GM12878 (cell line): Measurements from ENCODE around the gene MRPL1. TPM values are rescaled to one million over a fixed set of nuclear protein-coding genes. Genes with fewer than 3 reads are reported as not detected.

ENCODE experiments used
- ATAC-seq: fragments of 200-7000 bp; cut with Tn5 transposase; 3 replicates; pipeline ENCODE4 v1.9.1; 2020; ENCODE audit warnings: mild to moderate bottlenecking, moderate library complexity
- BruUV-seq: library from RNA; stranded (reverse); fragments of 400-500 nt; replicated peaks from 2 replicates; lab custom pipeline; 2021; lab: Mats Ljungman, UMichigan
- CTCF ChIA-PET: fragments of 300-600 bp; sonication (Branson Sonifier 250); formaldehyde crosslinking; extraction: SDS; loops from one replicate; lab custom pipeline; 2021; ENCODE audit warnings: inconsistent platforms; lab: Yijun Ruan, JAX
- POLR2A ChIA-PET: fragments of 350-600 bp; formaldehyde crosslinking; extraction: SDS; loops from one replicate; lab custom pipeline; 2021; ENCODE audit warnings: inconsistent platforms; lab: Charles Lee
- RAD21 ChIA-PET: fragments of 300-600 bp; sonication (Branson Sonifier 250); formaldehyde crosslinking; loops from one replicate; lab custom pipeline; 2023; ENCODE audit warnings: antibody characterized with exemption; ENCODE audit not compliant: unreplicated experiment; lab: Charles Lee
- SMC1A ChIA-PET: fragments of 300-600 bp; sonication (Branson Sonifier 250); formaldehyde crosslinking; loops from one replicate; lab custom pipeline; 2023; ENCODE audit not compliant: unreplicated experiment, uncharacterized antibody; lab: Charles Lee
- DNase-seq: peaks from one replicate; pipeline ENCODE4 v3.0.0-alpha.2; 2011; ENCODE audit warnings: low read depth, low spot score
- FAIRE-seq: peaks from 3 replicates; lab custom pipeline; 2011; peaks lifted over from hg19 to GRCh38; lab: Jason Lieb, UNC
- H2AFZ ChIP-seq: 2 replicates; pipeline ENCODE4 v1.6.0; 2011; ENCODE audit warnings: low read depth, low read length, control low read depth; ENCODE audit not compliant: control insufficient read depth
- H3K27ac ChIP-seq: 2 replicates; pipeline ENCODE4 v1.5.1; 2011; ENCODE audit warnings: control low read depth; ENCODE audit not compliant: control insufficient read depth, insufficient read depth
- H3K27me3 ChIP-seq, 2 experiments: replicated peaks in 1 of 2; 2 replicates each; pipeline versions ENCODE4 v1.6.0 to v1.6.1; 2011; ENCODE audit warnings: low read length in 1 of 2; ENCODE audit not compliant: control insufficient read depth in 2 of 2, insufficient read depth in 2 of 2
- H3K36me3 ChIP-seq, 2 experiments: 2 replicates each; pipeline ENCODE4 v1.5.1; 2011; ENCODE audit warnings: low read length in 1 of 2; ENCODE audit not compliant: control insufficient read depth in 2 of 2, insufficient read depth in 2 of 2
- H3K4me1 ChIP-seq: 2 replicates; pipeline ENCODE4 v1.6.1; 2011; ENCODE audit warnings: mild to moderate bottlenecking, low read length, moderate library complexity, mixed read lengths; ENCODE audit not compliant: control insufficient read depth, insufficient read depth
- H3K4me2 ChIP-seq: 2 replicates; pipeline ENCODE4 v1.6.0; 2011; ENCODE audit warnings: control low read depth; ENCODE audit not compliant: control insufficient read depth, insufficient read depth
- H3K4me3 ChIP-seq: fragments of 200-600 bp; sonication (generic); 2 replicates; pipeline ENCODE4 v1.5.1; 2016
- H3K79me2 ChIP-seq: 2 replicates; pipeline ENCODE4 v1.6.0; 2011; ENCODE audit warnings: low read length; ENCODE audit not compliant: control insufficient read depth, insufficient read depth
- H3K9ac ChIP-seq: 2 replicates; pipeline ENCODE4 v1.8.0; 2011; ENCODE audit warnings: low read length, control low read depth, mixed read lengths; ENCODE audit not compliant: control insufficient read depth, insufficient read depth
- H3K9me3 ChIP-seq: replicated peaks from 3 replicates; pipeline ENCODE4 v1.5.1; 2011; ENCODE audit warnings: mild to moderate bottlenecking, low read length; ENCODE audit not compliant: control insufficient read depth, insufficient read depth
- H4K20me1 ChIP-seq: 2 replicates; pipeline ENCODE4 v1.6.0; 2011; ENCODE audit not compliant: control insufficient read depth, insufficient read depth
- ASH2L ChIP-seq: fragments of 300-600, 200-600 bp; sonication (generic); IDR thresholded peaks from 2 replicates; pipeline ENCODE4 v1.6.1; 2017; ENCODE audit warnings: low read depth, mild to moderate bottlenecking, borderline replicate concordance
- IKZF1 ChIP-seq: fragments of 450-650 bp; conservative IDR thresholded peaks from 2 replicates; pipeline ENCODE4 v1.6.1; 2017; ENCODE audit warnings: antibody characterized with exemption, mild to moderate bottlenecking
- IKZF2 ChIP-seq, 2 experiments: fragments of 450-650 bp; IDR thresholded peaks; 2 replicates each; pipeline ENCODE4 v1.6.1; 2017; ENCODE audit warnings: mild to moderate bottlenecking in 2 of 2, moderate library complexity in 2 of 2
- IRF3 ChIP-seq: fragments of 450-650 bp; IDR thresholded peaks from 2 replicates; pipeline ENCODE4 v1.6.1; 2014; ENCODE audit warnings: mild to moderate bottlenecking
- IRF4 ChIP-seq: IDR thresholded peaks from 2 replicates; pipeline ENCODE4 v1.6.1; 2011; ENCODE audit warnings: low read depth, low read length
- MEF2A ChIP-seq: IDR thresholded peaks from 2 replicates; pipeline ENCODE4 v1.6.1; 2011; ENCODE audit warnings: low read depth, mild to moderate bottlenecking, low read length, moderate library complexity; ENCODE audit not compliant: insufficient read depth
- MLLT1 ChIP-seq: fragments of 450-650 bp; IDR thresholded peaks from 2 replicates; pipeline ENCODE4 v1.6.1; 2016; ENCODE audit warnings: mild to moderate bottlenecking
- NBN ChIP-seq: fragments of 450-650 bp; IDR thresholded peaks from 2 replicates; pipeline ENCODE4 v1.6.1; 2016
- RCOR1 ChIP-seq: conservative IDR thresholded peaks from 2 replicates; pipeline ENCODE4 v1.6.1; 2012; ENCODE audit warnings: low read depth, low read length, improper control_type of control experiment
- RELA ChIP-seq: fragments of 450-650 bp; IDR thresholded peaks from 2 replicates; pipeline ENCODE4 v1.8.0; 2014; ENCODE audit warnings: borderline replicate concordance; ENCODE audit not compliant: partially characterized antibody
- SKIL ChIP-seq: fragments of 450-650 bp; IDR thresholded peaks from 2 replicates; pipeline ENCODE4 v1.6.1; 2017; ENCODE audit warnings: mild to moderate bottlenecking, low read depth, inconsistent platforms; ENCODE audit not compliant: poor library complexity, severe bottlenecking
- SPI1 ChIP-seq: IDR thresholded peaks from 2 replicates; pipeline ENCODE4 v1.6.1; 2011; ENCODE audit warnings: low read depth, mild to moderate bottlenecking, low read length, moderate library complexity, borderline replicate concordance; ENCODE audit not compliant: insufficient read depth
- SUPT20H ChIP-seq: IDR thresholded peaks from 2 replicates; pipeline ENCODE4 v1.6.1; 2011; ENCODE audit warnings: low read depth, mild to moderate bottlenecking, low read length, moderate library complexity, borderline replicate concordance; ENCODE audit not compliant: control insufficient read depth
- ZNF274 ChIP-seq: IDR thresholded peaks from one replicate; pipeline ENCODE4 v1.8.0; 2011; ENCODE audit not compliant: insufficient read length, insufficient read depth
- in situ Hi-C: fragments of 300-500 bp; cut with MboI; formaldehyde crosslinking; loops from 9 replicates; pipeline ENCODE4 v1.14.3; 2018; ENCODE audit warnings: mixed read lengths
- intact Hi-C: fragments of 100-400 bp; cut with micrococcal nuclease; formaldehyde crosslinking; loops from one replicate; pipeline ENCODE4 v1.14.2; 2022; ENCODE audit not compliant: unreplicated experiment
- polyA plus RNA-seq, 11 experiments: library from polyadenylated mRNA; depleted of rRNA in 4 of 11; unstranded in 6 of 11; stranded (reverse) in 5 of 11; fragments of >200 nt; fragmentation: Nextera tagmentation in 4 of 11; fragmentation: Illumina TruSeq in 1 of 11; extraction: Ambion mirVana in 4 of 11; extraction: Trizol in 1 of 11; gene quantifications; 1 replicate in 1 of 11; 2 replicates in 10 of 11; pipeline versions ENCODE4 v1.2.1 to v1.2.3, GENCODE V29; 2011 to 2016; ENCODE audit warnings: inconsistent platforms in 2 of 11, missing spikeins in 2 of 11, low read depth in 1 of 11
- total RNA-seq, 4 experiments: library from RNA; depleted of rRNA in 3 of 4; stranded (reverse); fragments of >200 nt in 3 of 4; fragmentation: Illumina TruSeq in 1 of 4; extraction: Trizol in 1 of 4; gene quantifications; 2 replicates each; pipeline versions ENCODE4 v1.2.1 to v1.2.3, GENCODE V29; 2013 to 2021
- TF ChIP-seq, protein P1 (sequence below): fragments of 450-650 bp; formaldehyde crosslinking; IDR thresholded peaks from 2 replicates; pipeline ENCODE4 v1.5.0; 2022; ENCODE audit warnings: mild to moderate bottlenecking, missing genetic modification characterization
- TF ChIP-seq, protein P2 (sequence below): IDR thresholded peaks from 2 replicates; pipeline ENCODE4 v1.6.1; 2011; ENCODE audit warnings: borderline replicate concordance, low read depth, mild to moderate bottlenecking, moderate library complexity, mixed read lengths, low read length; ENCODE audit not compliant: insufficient read depth; ENCODE audit errors: extremely low read length

MRPL1 gene
- total and polyA plus RNA-seq, 10 of the 15 experiments (the other 5 are each of a cell fraction or from before 2014, with no cell fraction given) = 20.2 to 35.7 (median 28.2) TPM

DNA sequence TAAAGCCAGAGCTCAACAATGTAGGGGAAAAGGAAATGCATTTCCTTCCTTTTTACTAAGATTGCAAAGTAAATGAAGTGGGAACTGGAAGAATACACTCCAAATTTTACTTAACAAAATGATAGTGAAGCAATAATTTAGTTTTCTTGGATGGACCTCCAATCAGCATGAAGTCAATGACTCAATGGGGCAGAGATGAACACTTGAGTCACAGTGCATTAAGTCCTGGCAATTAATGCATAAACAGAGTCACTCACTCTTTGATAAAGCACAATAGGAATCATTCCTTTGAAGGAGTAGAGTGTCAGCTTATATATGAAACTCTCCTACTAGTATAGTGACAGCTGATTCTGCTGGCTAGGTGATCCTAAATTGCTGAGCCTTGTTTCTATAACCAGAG, 127.8 kb downstream of the MRPL1 start:
- no peak overlapping the region for H3K27ac ChIP-seq
- ChIA-PET SMC1A (interaction anchor here (0.6 to 1.4 kb wide), 3 partner anchors 11 to 576 kb away, joined by 3 to 4 read pairs (median 3); no protein-coding TSS in a partner anchor), RAD21 (no interaction called here), CTCF (interaction anchor here (0.6 to 1.3 kb wide), 3 partner anchors 10 to 459 kb away, joined by 3 to 4 read pairs (median 3); no protein-coding TSS in a partner anchor), POLR2A (no interaction called here)
- no peaks in the 10 kb centered on the region for H3K4me1 ChIP-seq
- no peak overlapping the region for H3K4me3 ChIP-seq
- H3K36me3 ChIP-seq = no peaks in the 10 kb centered on the region
- H4K20me1 ChIP-seq = no peaks in the 10 kb centered on the region
- no peak overlapping the region for H3K4me2 ChIP-seq
- H3K9me3 ChIP-seq = no peaks in the 10 kb centered on the region
- no peaks in the 10 kb centered on the region for H3K27me3 ChIP-seq
- no peaks in the 10 kb centered on the region for H3K79me2 ChIP-seq
- DNase-seq (no peak), FAIRE-seq (no peak), ATAC-seq (no peak)
- intact Hi-C loops (no loop called here), in situ Hi-C loops (no loop called here)
- H2AFZ ChIP-seq = no peak overlapping the region
- no peak overlapping the region for H3K9ac ChIP-seq
- BruUV-seq = no TSS peak
- TF ChIP-seq ASH2L (no peak), IRF4 (no peak), IKZF1 (no peak), IRF3 (no peak), IKZF2 (IDR thresholded peaks at IDR 0.05) (no peak), SPI1 (no peak), RCOR1 (no peak), ZNF274 (no peak), RELA (no peak), MEF2A (no peak), NBN (no peak), MLLT1 (no peak), SKIL (no peak), SUPT20H (no peak)
- TF ChIP-seq, protein P1, sequence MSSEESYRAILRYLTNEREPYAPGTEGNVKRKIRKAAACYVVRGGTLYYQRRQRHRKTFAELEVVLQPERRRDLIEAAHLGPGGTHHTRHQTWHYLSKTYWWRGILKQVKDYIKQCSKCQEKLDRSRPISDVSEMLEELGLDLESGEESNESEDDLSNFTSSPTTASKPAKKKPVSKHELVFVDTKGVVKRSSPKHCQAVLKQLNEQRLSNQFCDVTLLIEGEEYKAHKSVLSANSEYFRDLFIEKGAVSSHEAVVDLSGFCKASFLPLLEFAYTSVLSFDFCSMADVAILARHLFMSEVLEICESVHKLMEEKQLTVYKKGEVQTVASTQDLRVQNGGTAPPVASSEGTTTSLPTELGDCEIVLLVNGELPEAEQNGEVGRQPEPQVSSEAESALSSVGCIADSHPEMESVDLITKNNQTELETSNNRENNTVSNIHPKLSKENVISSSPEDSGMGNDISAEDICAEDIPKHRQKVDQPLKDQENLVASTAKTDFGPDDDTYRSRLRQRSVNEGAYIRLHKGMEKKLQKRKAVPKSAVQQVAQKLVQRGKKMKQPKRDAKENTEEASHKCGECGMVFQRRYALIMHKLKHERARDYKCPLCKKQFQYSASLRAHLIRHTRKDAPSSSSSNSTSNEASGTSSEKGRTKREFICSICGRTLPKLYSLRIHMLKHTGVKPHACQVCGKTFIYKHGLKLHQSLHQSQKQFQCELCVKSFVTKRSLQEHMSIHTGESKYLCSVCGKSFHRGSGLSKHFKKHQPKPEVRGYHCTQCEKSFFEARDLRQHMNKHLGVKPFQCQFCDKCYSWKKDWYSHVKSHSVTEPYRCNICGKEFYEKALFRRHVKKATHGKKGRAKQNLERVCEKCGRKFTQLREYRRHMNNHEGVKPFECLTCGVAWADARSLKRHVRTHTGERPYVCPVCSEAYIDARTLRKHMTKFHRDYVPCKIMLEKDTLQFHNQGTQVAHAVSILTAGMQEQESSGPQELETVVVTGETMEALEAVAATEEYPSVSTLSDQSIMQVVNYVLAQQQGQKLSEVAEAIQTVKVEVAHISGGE (CRISPR knock-in tag) = no peak
- TF ChIP-seq, protein P2, sequence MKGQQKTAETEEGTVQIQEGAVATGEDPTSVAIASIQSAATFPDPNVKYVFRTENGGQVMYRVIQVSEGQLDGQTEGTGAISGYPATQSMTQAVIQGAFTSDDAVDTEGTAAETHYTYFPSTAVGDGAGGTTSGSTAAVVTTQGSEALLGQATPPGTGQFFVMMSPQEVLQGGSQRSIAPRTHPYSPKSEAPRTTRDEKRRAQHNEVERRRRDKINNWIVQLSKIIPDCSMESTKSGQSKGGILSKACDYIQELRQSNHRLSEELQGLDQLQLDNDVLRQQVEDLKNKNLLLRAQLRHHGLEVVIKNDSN = no peak
